DOHH2 (cell line): ENCODE measurements around the gene SEPHS2.

Experiments used
- H3F3A ChIP-seq: fragments of 200-600 bp; sonication (generic), shearing (Covaris generic); 2 replicates; pipeline ENCODE4 v1.6.0; 2016; ENCODE audit warnings: antibody characterized with exemption, mild to moderate bottlenecking; ENCODE audit not compliant: control insufficient read depth, insufficient read depth
- H3K27ac ChIP-seq: fragments of 200-600 bp; sonication (generic); 2 replicates; pipeline ENCODE4 v1.5.1; 2014; ENCODE audit warnings: low read depth, mild to moderate bottlenecking, low read length, moderate library complexity
- H3K27me3 ChIP-seq: fragments of 200-600 bp; sonication (generic); 2 replicates; pipeline ENCODE4 v1.6.1; 2014; ENCODE audit warnings: mild to moderate bottlenecking, low read length, mixed read lengths; ENCODE audit not compliant: control insufficient read depth
- H3K36me3 ChIP-seq: fragments of 200-600 bp; sonication (generic); 2 replicates; pipeline ENCODE4 v1.6.1; 2014; ENCODE audit warnings: mild to moderate bottlenecking, low read length, moderate library complexity, mixed read lengths; ENCODE audit not compliant: control insufficient read depth
- H3K4me1 ChIP-seq: fragments of 200-600 bp; sonication (generic); 2 replicates; pipeline ENCODE4 v1.6.1; 2014; ENCODE audit warnings: mild to moderate bottlenecking, low read length, mixed read lengths; ENCODE audit not compliant: control insufficient read depth
- H3K4me2 ChIP-seq: fragments of 200-600 bp; sonication (generic); 2 replicates; pipeline ENCODE4 v1.6.0; 2014; ENCODE audit warnings: mild to moderate bottlenecking, low read length, moderate library complexity
- H3K4me3 ChIP-seq: fragments of 200-600 bp; sonication (generic); 2 replicates; pipeline ENCODE4 v1.5.1; 2014; ENCODE audit warnings: mild to moderate bottlenecking, low read length, mixed read lengths
- H3K79me2 ChIP-seq: fragments of 200-600 bp; sonication (generic); 2 replicates; pipeline ENCODE4 v1.6.1; 2014; ENCODE audit warnings: mild to moderate bottlenecking, low read length, mixed read lengths; ENCODE audit not compliant: control insufficient read depth
- H3K9me2 ChIP-seq: fragments of 200-600 bp; sonication (generic); replicated peaks from 2 replicates; pipeline ENCODE4 v1.6.1; 2014; ENCODE audit warnings: mild to moderate bottlenecking, low read length, mixed read lengths; ENCODE audit not compliant: control insufficient read depth
- H3K9me3 ChIP-seq: fragments of 200-600 bp; sonication (generic); 2 replicates; pipeline ENCODE4 v1.6.1; 2014; ENCODE audit warnings: antibody characterized with exemption, low read length, mixed read lengths; ENCODE audit not compliant: control insufficient read depth, insufficient read depth
- H4K20me1 ChIP-seq: fragments of 200-600 bp; sonication (generic); 2 replicates; pipeline ENCODE4 v1.6.0; 2014; ENCODE audit warnings: low read depth, mild to moderate bottlenecking, antibody characterized with exemption, low read length, moderate library complexity; ENCODE audit not compliant: control insufficient read depth, insufficient read depth
- CTCF ChIP-seq: fragments of 200-600 bp; sonication (generic); IDR thresholded peaks from one replicate; pipeline ENCODE4 v1.5.1; 2014; ENCODE audit warnings: antibody characterized with exemption, mild to moderate bottlenecking, low read depth, low read length; ENCODE audit not compliant: poor library complexity, severe bottlenecking
- EZH2phosphoT487 ChIP-seq: fragments of 200-600 bp; sonication (generic); IDR thresholded peaks from 2 replicates; pipeline ENCODE4 v1.6.1; 2017; ENCODE audit warnings: borderline replicate concordance, mild to moderate bottlenecking, antibody characterized with exemption, low read length, moderate library complexity, mixed read lengths

Gene SEPHS2

GRCh38 chr16:30491744-30492308 is 46.2 kb upstream of the SEPHS2 start:
- Histone ChIP-seq H3F3A (peaks cover 5% of the 10 kb centered on the region; the same call in 1 of the 2 replicates), H3K27me3 (no peaks in the 10 kb centered on the region), H3K9me3 (no peaks in the 10 kb centered on the region), H3K4me2 (no peak overlapping the region), H3K79me2 (0 out of 2 replicates have a peak, but pooled peaks cover 4% of the 10 kb centered on the region), H3K4me1 (no peaks in the 10 kb centered on the region), H3K9me2 (no peaks in the 10 kb centered on the region), H4K20me1 (no peaks in the 10 kb centered on the region), H3K36me3 (peaks cover 83% of the 10 kb centered on the region), H3K27ac (no peak overlapping the region), H3K4me3 (no peak overlapping the region)
- TF ChIP-seq CTCF (no peak), EZH2phosphoT487 (no peak)

DNA sequence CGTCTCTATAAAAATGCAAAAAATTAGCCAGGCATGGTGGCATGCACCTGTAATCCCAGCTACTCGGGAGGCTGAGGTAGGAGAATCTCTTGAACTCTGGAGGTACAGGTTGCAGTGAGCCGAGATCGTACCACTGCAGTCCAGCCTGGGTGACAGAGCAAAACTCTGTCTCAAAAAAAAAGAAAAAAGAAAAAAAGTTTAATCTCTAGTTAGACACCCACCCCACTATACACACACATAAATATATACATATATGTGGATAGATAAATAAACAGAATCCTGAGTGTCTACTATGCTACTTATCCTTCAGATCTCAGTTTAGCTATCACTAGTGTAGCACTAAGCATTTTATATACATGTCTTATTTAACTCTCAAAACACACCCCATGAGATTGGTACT is 45.6 kb upstream of the SEPHS2 start:
- Histone ChIP-seq H3K27ac (no peak overlapping the region), H4K20me1 (no peaks in the 10 kb centered on the region), H3K9me2 (no peaks in the 10 kb centered on the region), H3F3A (peaks cover 5% of the 10 kb centered on the region; the same call in 1 of the 2 replicates), H3K79me2 (peaks cover 4% of the 10 kb centered on the region; the same call in 1 of the 2 replicates), H3K4me2 (no peak overlapping the region), H3K4me1 (no peaks in the 10 kb centered on the region), H3K9me3 (no peaks in the 10 kb centered on the region), H3K27me3 (no peaks in the 10 kb centered on the region), H3K4me3 (no peak overlapping the region), H3K36me3 (peaks cover 83% of the 10 kb centered on the region)
- TF ChIP-seq CTCF (no peak), EZH2phosphoT487 (no peak)

- Histone ChIP-seq H3F3A (peaks cover 5% of the 10 kb centered on the region; the same call in 1 of the 2 replicates), H3K27me3 (no peaks in the 10 kb centered on the region), H3K4me2 (no peak overlapping the region), H3K27ac (no peak overlapping the region), H3K9me3 (no peaks in the 10 kb centered on the region), H3K4me3 (no peak overlapping the region), H3K79me2 (peaks cover 4% of the 10 kb centered on the region; the same call in 1 of the 2 replicates), H4K20me1 (no peaks in the 10 kb centered on the region), H3K36me3 (peaks cover 86% of the 10 kb centered on the region), H3K9me2 (no peaks in the 10 kb centered on the region), H3K4me1 (no peaks in the 10 kb centered on the region)
- TF ChIP-seq CTCF: no peak
- TF ChIP-seq EZH2phosphoT487: no peak
These were observed 44.5 kb upstream of the SEPHS2 start for GRCh38 chr16:30490210-30490609.
